CD4-positive, alpha-beta T cell treated with Interleukin-15 for 1 hour (primary cell): ENCODE measurements around the gene B4GALNT1.
A peak's percentile ranks its signal among the peaks of the same experiment; 100 is the strongest.
"Not testable (repeated sequence)": the region's sequence is repeated elsewhere in the genome, so short reads cannot be mapped to it uniquely, and the experiment has no call there.

ENCODE experiments used
- DNase-seq: peaks from one replicate; pipeline ENCODE4 v3.0.0-alpha.2; 2020

Gene B4GALNT1

GRCh38 chr12:57606821-57607220 lies 26.2 kb downstream of the B4GALNT1 start:
- DNase-seq = no peak

GRCh38 chr12:57606399-57606798 lies 26.6 kb downstream of the B4GALNT1 start:
- no peak for DNase-seq

DNA sequence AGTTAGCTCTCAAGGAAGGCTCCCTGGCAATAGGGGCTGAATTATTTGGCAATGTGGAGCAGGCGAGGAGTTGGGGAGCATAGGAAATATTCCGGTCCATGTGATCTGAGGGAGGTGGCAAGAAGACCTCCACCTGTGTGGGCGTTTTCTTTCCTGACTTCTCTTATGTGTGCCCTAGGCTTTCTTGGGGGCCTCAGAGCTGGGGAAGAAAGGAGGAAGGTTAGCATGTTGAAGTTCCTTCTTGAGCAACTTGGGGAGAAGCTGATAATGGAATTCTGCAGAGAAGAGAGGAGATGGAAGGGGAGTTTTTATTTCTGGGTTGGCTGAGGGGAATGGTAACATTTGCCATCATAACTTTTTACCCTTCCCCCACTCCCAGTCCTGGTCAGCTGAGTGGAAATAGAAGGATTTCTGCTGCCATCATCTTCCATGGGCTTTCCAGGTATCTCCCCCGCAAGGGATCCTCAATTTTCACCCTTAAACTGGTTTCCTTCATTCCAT lies 27.1 kb downstream of the B4GALNT1 start:
- DNase-seq = no peak

- DNase-seq = no peak
Observed at GRCh38 chr12:57604992-57605810, 27.8 kb downstream of the B4GALNT1 start.

- peak; percentile 38 for DNase-seq
Observed at GRCh38 chr12:57604454-57604991, 28.5 kb downstream of the B4GALNT1 start, which contains the start of gene DTX3. TSS of gene DTX3 (plus strand) at chr12:57604824. CDS start at chr12:57606518, 1,694 bp downstream.

DNA sequence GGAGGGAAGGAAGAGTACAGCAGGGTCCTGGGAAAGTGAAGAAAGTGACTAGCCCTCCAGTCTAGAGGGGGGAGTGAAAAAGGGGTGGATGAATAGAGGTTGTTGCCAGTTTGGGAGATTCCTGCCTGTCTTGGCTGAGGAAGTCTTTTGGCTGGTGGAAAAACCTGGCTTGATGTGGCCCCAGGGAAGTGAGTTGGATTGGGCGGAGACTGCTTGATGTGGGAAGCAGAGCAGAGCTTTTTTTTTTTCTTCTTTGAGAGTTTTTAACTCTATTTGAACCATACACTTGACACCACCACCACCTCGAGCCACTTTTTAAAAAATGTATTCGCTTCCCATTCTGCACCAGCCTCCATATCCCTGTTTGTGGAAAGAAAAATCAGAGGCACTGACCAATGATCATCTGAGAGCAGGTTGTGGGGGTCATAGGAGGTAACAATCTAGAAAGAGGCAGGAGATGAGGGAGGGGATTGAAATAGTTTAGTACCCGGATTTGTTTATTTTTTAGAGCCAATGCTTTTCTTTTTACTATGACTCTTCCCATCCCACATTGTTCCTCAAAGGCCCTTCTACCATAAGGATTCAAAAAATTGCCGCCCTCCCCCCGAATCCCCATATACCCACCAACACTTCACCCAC lies 29.1 kb downstream of the B4GALNT1 start:
- no peak for DNase-seq

DNA sequence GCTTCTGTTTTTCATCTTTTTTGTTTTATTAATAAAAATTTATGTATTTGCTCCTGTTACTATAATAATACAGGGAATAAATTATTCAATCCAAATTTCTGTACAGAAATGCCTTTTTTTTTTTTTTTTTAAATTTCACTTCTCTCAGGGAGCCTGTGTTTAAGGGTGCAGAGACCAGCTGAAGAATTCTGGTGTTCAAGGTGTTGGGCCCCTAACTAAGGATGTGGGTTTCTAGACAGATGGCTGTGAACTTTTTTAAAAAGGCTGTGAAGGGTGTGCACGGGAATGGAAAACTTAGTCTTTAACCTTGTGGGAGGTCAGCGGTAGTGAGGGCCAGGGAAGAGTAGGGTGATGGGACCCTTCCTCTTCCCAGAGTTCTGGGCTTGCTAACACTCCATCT lies 29.7 kb downstream of the B4GALNT1 start:
- no peak for DNase-seq

GRCh38 chr12:57602544-57602943 lies 30.5 kb downstream of the B4GALNT1 start:
- no peak for DNase-seq

DNA sequence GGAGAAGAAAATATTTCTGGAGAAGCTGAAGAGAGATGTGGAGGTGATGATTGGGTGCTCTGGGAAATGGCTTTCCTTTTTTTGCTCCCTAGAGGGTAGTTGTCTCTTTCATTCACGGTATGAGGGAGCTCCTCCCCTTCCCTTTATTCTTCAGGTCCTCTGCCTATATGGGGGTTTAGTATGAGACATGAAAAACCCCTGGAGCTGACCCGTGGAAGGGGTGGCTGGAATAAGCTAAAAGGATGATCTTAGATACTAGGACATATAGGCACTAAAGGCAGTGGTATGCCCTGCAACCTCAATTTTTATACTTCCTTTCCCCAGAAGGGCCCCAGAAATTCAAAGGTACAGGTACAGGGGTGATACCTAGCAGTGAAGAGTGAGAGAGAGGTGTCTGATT lies 32.6 kb downstream of the B4GALNT1 start:
- no peak for DNase-seq

DNA sequence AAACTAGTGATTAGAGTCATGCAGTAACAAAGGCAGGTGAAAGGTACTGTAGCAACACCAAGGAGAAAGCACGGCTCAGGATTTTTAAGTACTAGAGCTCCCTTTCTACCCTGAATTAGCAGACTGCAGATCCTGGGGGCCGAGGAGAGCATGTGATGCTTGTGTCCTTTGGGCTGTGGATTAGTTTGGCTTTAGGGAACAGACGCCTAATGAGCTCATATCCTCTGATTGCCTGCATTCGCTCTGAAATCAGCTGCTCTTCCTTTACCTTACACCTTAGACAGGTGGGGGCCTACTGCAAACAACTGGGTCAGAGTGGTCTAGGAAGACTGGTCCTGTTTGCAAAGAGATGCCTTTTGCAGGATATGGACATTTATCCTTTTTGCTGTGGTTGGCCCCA lies 39.8 kb downstream of the B4GALNT1 start:
- no peak for DNase-seq

GRCh38 chr12:57592551-57593165 lies 40.3 kb downstream of the B4GALNT1 start:
- no peak for DNase-seq

DNA sequence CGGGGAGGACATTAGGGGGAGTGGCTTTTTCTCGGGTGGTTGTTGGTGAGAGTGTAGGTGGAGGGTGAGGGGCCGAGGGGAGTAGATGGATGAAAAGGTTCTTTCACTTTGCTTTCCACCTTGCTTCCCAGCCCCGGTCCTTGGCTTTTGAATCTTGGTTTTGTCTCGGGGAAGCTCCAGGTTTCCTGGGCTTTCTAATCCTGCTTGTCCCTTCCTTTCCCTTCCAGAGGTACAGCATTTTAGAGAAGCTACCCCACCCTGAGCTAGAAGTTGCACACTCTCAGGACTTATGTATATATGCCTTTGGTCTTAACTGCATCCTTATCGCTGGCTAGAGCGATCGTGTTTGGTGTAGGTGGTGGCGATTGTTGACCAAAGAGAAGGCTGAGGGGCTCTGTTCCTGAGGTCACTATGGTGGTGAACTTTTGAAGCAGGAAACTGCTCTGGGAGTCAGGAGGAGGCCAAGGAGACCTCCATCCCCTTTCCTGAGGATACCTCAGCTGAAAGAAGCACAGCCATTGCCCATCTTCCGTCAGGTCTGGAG lies 41.1 kb downstream of the B4GALNT1 start:
- no peak for DNase-seq

DNA sequence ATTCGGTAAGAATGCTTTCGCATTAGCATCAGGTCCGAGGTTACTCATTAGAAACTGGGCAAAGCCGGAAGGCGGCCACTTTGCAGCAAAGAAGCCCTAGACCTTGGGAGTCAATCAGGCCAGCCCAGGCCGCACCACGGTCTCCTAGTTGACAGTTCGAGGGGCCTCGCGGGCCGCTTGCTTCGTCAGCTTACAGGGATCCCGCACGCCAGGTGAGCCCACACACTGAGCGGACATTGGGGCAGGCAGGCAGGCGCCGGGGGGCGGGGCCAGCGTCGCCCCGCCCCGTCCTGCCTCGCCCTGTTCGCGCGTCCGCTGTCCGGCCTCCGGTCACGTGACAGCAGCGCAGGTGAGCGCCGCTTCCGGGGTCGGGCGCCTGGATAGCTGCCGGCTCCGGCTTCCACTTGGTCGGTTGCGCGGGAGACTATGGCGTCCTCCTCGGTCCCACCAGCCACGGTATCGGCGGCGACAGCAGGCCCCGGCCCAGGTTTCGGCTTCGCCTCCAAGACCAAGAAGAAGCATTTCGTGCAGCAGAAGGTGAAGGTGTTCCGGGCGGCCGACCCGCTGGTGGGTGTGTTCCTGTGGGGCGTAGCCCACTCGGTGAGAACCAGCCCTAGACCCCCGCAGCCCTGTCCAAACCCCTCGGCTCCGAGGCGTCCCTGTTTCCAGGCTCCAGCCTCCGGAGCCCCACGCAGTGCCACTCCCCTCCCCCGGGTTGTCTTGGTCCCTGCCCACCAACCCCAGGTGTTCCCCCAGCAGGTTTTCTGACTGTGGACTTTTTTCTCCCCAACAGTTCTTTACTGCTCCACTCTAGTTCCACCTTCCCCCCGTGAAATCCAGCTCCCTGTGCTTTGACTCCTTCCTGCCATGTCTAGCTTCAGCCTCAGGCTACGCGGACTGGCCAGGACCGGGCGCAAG lies 41.9 kb downstream of the B4GALNT1 start, which contains the start of gene PIP4K2C:
TSS of gene PIP4K2C (plus strand) at position 329 of the 918 bp plus-strand sequence. CDS start at position 427, 98 bp downstream.
- DNase-seq = peak; percentile 84

- DNase-seq = no peak
Observed at GRCh38 chr12:57590479-57590863, 42.5 kb downstream of the B4GALNT1 start.

- DNase-seq = not testable (repeated sequence)
Observed at GRCh38 chr12:57588951-57589610, 43.9 kb downstream of the B4GALNT1 start.

GRCh38 chr12:57586832-57587429 lies 46.1 kb downstream of the B4GALNT1 start:
- no peak for DNase-seq

GRCh38 chr12:57586128-57586527 lies 46.9 kb downstream of the B4GALNT1 start:
- no peak for DNase-seq

- no peak for DNase-seq
Observed at GRCh38 chr12:57585156-57585555, 47.8 kb downstream of the B4GALNT1 start.

- DNase-seq = no peak
Observed at GRCh38 chr12:57584690-57585089, 48.3 kb downstream of the B4GALNT1 start.

DNA sequence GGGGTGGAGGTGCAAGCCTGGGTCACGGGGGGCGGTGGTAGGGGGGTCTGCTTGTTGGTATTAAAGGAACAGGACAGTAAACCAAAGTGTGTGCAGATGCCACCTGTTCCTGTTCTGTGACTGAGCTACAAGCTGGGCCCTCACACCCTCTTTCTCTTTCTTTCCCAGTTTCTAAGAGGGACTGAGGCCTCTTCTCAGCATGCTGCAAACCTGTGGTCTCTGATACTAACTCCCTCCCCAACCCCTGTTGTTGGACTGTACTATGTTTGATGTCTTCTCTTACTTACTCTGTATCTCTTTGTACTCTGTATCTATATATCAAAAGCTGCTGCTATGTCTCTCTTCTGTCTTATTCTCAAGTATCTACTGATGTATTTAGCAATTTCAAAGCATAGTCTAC lies 49.0 kb downstream of the B4GALNT1 start:
- no peak for DNase-seq
